Neutrophil (primary cell): ENCODE data around the gene JUND.

Experiments
- H3K27ac ChIP-seq: fragments of 200-600 bp; sonication (generic); 2 replicates; pipeline ENCODE4 v1.5.1; 2016; ENCODE audit warnings: mild to moderate bottlenecking, moderate library complexity
- H3K27me3 ChIP-seq: fragments of 200-600 bp; sonication (generic); 2 replicates; pipeline ENCODE4 v1.6.0; 2016; ENCODE audit warnings: mild to moderate bottlenecking
- H3K36me3 ChIP-seq: fragments of 200-600 bp; sonication (generic); 2 replicates; pipeline ENCODE4 v1.5.1; 2017
- H3K4me1 ChIP-seq, 2 experiments: fragments of 200-600 bp in 1 of 2; sonication (generic) in 1 of 2; 1 replicate in 1 of 2; 2 replicates in 1 of 2; pipeline versions ENCODE4 v1.5.1 to v1.6.1; 2013 to 2016; ENCODE audit warnings: low read depth in 1 of 2, low read length in 1 of 2, mild to moderate bottlenecking in 1 of 2, moderate library complexity in 1 of 2; ENCODE audit not compliant: control insufficient read depth in 1 of 2, insufficient read depth in 1 of 2
- H3K4me3 ChIP-seq, 2 experiments: fragments of 200-600 bp in 1 of 2; sonication (generic) in 1 of 2; 1 replicate in 1 of 2; 2 replicates in 1 of 2; pipeline ENCODE4 v1.5.1; 2013 to 2016; ENCODE audit warnings: low read depth in 1 of 2, low read length in 1 of 2, mild to moderate bottlenecking in 1 of 2, moderate library complexity in 1 of 2
- H3K9me3 ChIP-seq: fragments of 200-600 bp; sonication (generic); 2 replicates; pipeline ENCODE4 v1.5.1; 2016
- CTCF ChIP-seq: fragments of 200-600 bp; sonication (generic); IDR thresholded peaks from 2 replicates; pipeline ENCODE4 v1.5.1; 2016; ENCODE audit warnings: antibody characterized with exemption

JUND gene

GRCh38 chr19:18300930-18301717 lies 19.7 kb upstream of the JUND start:
- H3K4me3 ChIP-seq: no peak overlapping the region

GRCh38 chr19:18299654-18300053 lies 18.2 kb upstream of the JUND start:
- H3K36me3 ChIP-seq: no peaks in the 10 kb centered on the region
- peaks cover 1% of the 10 kb centered on the region for H3K27me3 ChIP-seq
- TF ChIP-seq CTCF: no peak
- no peak overlapping the region for H3K27ac ChIP-seq
- no peak overlapping the region for H3K4me3 ChIP-seq
- H3K9me3 ChIP-seq: no peaks in the 10 kb centered on the region
- peaks cover 12 to 16% of the 10 kb centered on the region in 2 experiments for H3K4me1 ChIP-seq

More at GRCh38 chr19:18300930-18301717, 19.7 kb upstream of the JUND start:
- no peak overlapping the region for H3K27ac ChIP-seq
- no peaks in the 10 kb centered on the region for H3K36me3 ChIP-seq
- H3K4me1 ChIP-seq: peaks cover 22 to 25% of the 10 kb centered on the region in 2 experiments
- H3K27me3 ChIP-seq: no peaks in the 10 kb centered on the region
- H3K9me3 ChIP-seq: no peaks in the 10 kb centered on the region
- TF ChIP-seq CTCF: no peak

GRCh38 chr19:18298601-18299000 lies 17.2 kb upstream of the JUND start:
- no peak overlapping the region for H3K27ac ChIP-seq
- no peaks in the 10 kb centered on the region for H3K36me3 ChIP-seq
- peaks cover 11% of the 10 kb centered on the region for H3K27me3 ChIP-seq
- no peak overlapping the region for H3K4me3 ChIP-seq
- peaks cover 4 to 6% of the 10 kb centered on the region in 2 experiments for H3K4me1 ChIP-seq
- no peak for TF ChIP-seq CTCF
- no peaks in the 10 kb centered on the region for H3K9me3 ChIP-seq

- Histone ChIP-seq H3K9me3 (no peaks in the 10 kb centered on the region), H3K27ac (no peak overlapping the region), H3K4me3 (no peak overlapping the region), H3K27me3 (peaks cover 11% of the 10 kb centered on the region), H3K36me3 (no peaks in the 10 kb centered on the region), H3K4me1 (peaks cover 9 to 11% of the 10 kb centered on the region in 2 experiments)
- no peak for TF ChIP-seq CTCF
These were observed 15.9 kb upstream of the JUND start for GRCh38 chr19:18297308-18297707.

GRCh38 chr19:18295034-18295451 lies 13.6 kb upstream of the JUND start:
- Histone ChIP-seq H3K27ac (no peak overlapping the region), H3K27me3 (peaks cover 11% of the 10 kb centered on the region), H3K9me3 (no peaks in the 10 kb centered on the region), H3K36me3 (no peaks in the 10 kb centered on the region), H3K4me3 (no peak overlapping the region), H3K4me1 (peaks cover 19 to 20% of the 10 kb centered on the region in 2 experiments)
- TF ChIP-seq CTCF: no peak
